Vagina (tissue), 2 donors: ENCODE data around the gene LACTB. TPM values are rescaled to one million over a fixed set of nuclear protein-coding genes. Genes with fewer than 3 reads are reported as not detected.

ENCODE experiments used
- DNase-seq, 2 donors: peaks; one replicate each; pipeline ENCODE4 v3.0.0-alpha.2; 2017; ENCODE audit errors: extremely low spot score in 2 of 2
- H3K27ac ChIP-seq: fragments of 200-600 bp; sonication (generic); one replicate; pipeline ENCODE4 v1.5.1; 2019
- H3K27me3 ChIP-seq: fragments of 200-600 bp; sonication (generic); one replicate; pipeline ENCODE4 v1.5.1; 2019
- H3K36me3 ChIP-seq, 2 donors: fragments of 200-600 bp; sonication (generic); one replicate each; pipeline ENCODE4 v1.5.1; 2017 to 2019
- H3K4me1 ChIP-seq: fragments of 200-600 bp; sonication (generic); one replicate; pipeline ENCODE4 v1.5.1; 2019
- H3K4me3 ChIP-seq, 2 donors: fragments of 200-600 bp; sonication (generic); 1 replicate in 1 of 2; 2 replicates in 1 of 2; pipeline ENCODE4 v1.5.1; 2016 to 2019
- H3K9me3 ChIP-seq: fragments of 200-600 bp; sonication (generic); one replicate; pipeline ENCODE4 v1.5.1; 2019
- POLR2A ChIP-seq, 2 donors: fragments of 450-650 bp; IDR thresholded peaks; one replicate each; pipeline ENCODE4 v1.6.1; 2017; ENCODE audit warnings: antibody characterized with exemption in 2 of 2, mild to moderate bottlenecking in 2 of 2, moderate library complexity in 2 of 2
- POLR2AphosphoS5 ChIP-seq, 2 donors: sonication (generic); formaldehyde crosslinking; IDR thresholded peaks; one replicate each; pipeline ENCODE4 v1.9.0; 2017; ENCODE audit warnings: antibody characterized with exemption in 2 of 2, mild to moderate bottlenecking in 2 of 2, low read depth in 1 of 2; ENCODE audit not compliant: insufficient read depth in 1 of 2
- intact Hi-C: fragments of 100-400 bp; cut with DNase I; formaldehyde crosslinking; loops from one replicate; pipeline ENCODE4 v1.15.1; 2023
- total RNA-seq: library from RNA; depleted of rRNA; stranded (reverse); fragments of >200 nt; gene quantifications from one replicate; pipeline ENCODE4 v1.2.3, GENCODE V29; 2016
- TF ChIP-seq, protein P1 (sequence below), 3 experiments: fragments of 450-650 bp in 2 of 3; fragments of 200-600 bp in 1 of 3; sonication (generic) in 1 of 3; IDR thresholded peaks; one replicate each; pipeline ENCODE4 v1.5.1; 2017 to 2019; ENCODE audit warnings: antibody characterized with exemption in 3 of 3, mild to moderate bottlenecking in 2 of 3, moderate library complexity in 2 of 3

Gene LACTB
- total RNA-seq, 1 donor from 2014 or later = 23.3 TPM

DNA sequence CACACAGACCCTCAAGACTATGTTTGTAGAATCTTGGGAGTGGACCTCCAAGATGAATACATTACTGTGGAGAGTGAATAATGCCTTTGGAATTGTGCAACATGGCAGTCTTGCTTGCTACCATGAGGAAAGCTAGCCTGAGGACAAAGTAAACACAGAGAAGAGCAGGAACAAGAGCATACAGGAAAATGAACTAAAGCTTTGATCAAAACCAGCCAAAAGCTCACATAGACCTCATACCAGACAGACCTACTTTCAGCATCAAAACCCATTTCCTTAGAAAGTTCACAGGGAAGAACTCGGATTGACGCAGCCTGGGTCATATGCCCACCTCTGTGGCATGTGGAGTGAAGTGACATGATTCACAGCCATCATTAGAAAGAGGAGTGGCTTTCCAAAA is 64.4 kb downstream of the LACTB start:
- intact Hi-C loops = no loop called here
- Histone ChIP-seq H3K9me3 (no peaks in the 10 kb centered on the region), H3K27me3 (no peaks in the 10 kb centered on the region), H3K36me3 (no peaks in the 10 kb centered on the region), H3K4me1 (peaks cover 10% of the 10 kb centered on the region), H3K27ac (no peak overlapping the region), H3K4me3 (no peak overlapping the region)
- TF ChIP-seq, protein P1, sequence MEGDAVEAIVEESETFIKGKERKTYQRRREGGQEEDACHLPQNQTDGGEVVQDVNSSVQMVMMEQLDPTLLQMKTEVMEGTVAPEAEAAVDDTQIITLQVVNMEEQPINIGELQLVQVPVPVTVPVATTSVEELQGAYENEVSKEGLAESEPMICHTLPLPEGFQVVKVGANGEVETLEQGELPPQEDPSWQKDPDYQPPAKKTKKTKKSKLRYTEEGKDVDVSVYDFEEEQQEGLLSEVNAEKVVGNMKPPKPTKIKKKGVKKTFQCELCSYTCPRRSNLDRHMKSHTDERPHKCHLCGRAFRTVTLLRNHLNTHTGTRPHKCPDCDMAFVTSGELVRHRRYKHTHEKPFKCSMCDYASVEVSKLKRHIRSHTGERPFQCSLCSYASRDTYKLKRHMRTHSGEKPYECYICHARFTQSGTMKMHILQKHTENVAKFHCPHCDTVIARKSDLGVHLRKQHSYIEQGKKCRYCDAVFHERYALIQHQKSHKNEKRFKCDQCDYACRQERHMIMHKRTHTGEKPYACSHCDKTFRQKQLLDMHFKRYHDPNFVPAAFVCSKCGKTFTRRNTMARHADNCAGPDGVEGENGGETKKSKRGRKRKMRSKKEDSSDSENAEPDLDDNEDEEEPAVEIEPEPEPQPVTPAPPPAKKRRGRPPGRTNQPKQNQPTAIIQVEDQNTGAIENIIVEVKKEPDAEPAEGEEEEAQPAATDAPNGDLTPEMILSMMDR (IDR thresholded peaks at IDR 0.05) = no peak
- TF ChIP-seq POLR2AphosphoS5 (IDR thresholded peaks at IDR 0.05; ENCODE audit: insufficient read depth in 1 of 2, low read depth in 1 of 2) (no peak), POLR2A (IDR thresholded peaks at IDR 0.05) (no peak)
- DNase-seq = no peak

DNA sequence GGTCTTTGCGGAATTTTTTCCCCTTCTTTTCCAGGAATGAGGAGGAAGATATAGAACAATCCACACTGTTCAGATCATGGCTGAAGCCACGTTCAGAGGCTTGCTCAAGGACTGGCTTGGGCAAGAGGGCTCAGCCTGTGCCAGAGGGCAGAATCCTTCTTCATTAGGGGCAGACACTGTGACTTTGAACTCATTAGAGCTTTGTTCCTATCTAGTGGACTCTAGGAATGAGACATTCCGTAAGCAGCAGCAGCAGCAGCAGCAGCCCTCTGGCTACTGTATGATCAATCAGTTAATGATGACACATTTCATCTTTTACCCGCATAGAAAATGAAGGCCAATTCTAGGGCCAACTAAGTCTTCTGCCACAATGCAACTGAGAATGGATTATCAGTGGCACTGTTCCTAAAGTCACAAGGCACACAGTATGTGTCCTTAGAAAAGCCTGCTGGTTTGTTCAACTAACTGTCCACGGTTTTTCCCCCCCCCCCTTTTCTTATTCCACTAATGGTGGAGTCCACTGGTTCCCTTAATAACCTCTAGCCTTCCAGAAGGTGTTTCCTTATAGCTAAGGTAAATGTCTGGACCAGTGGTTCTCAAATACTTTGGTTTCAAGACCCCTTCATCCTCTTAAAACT is 66.0 kb downstream of the LACTB start:
- TF ChIP-seq POLR2AphosphoS5 (IDR thresholded peaks at IDR 0.05; ENCODE audit: insufficient read depth in 1 of 2, low read depth in 1 of 2) = no peak
- TF ChIP-seq POLR2A (IDR thresholded peaks at IDR 0.05) = no peak
- TF ChIP-seq, protein P1 (IDR thresholded peaks at IDR 0.05) = no peak
- Histone ChIP-seq H3K4me1 (peaks cover 22% of the 10 kb centered on the region), H3K27ac (no peak overlapping the region), H3K36me3 (no peaks in the 10 kb centered on the region), H3K4me3 (no peak overlapping the region), H3K27me3 (no peaks in the 10 kb centered on the region), H3K9me3 (no peaks in the 10 kb centered on the region)
- DNase-seq = no peak
- intact Hi-C loops = no loop called here

DNA sequence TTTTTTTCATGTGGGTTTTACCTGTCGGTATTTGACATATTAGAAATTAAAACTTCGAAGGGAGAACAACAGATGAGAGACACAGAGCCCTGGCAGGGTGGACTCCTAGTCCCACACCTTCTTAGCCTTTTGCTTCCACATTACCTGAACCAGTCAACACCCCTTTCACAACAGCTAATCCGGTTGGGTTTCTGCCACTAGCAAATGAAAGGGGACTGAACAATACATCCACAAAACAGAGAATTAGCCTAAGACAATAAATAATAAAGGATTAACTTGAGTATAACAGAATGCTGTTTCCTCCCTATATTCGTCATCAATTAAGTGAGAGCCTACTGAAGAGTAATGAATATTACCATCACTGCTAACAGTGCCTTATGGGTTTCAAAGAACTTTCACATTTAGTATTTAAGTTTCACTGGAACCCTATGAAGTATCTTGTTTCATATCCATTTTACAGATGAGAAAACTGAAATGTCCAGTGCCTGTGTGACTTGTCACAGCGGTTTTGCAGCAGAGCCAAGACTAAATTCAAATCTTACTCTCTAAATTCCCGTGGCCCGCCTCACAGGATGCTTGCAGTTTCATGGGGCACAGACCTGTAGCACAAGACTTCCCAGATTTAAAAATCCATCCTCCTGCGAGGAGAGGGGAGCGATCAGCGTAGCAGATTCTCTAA is 66.7 kb downstream of the LACTB start:
- Histone ChIP-seq H3K4me1 (peaks cover 27% of the 10 kb centered on the region), H3K9me3 (no peaks in the 10 kb centered on the region), H3K36me3 (no peaks in the 10 kb centered on the region), H3K4me3 (peak overlapping the region; percentile 67 to 89), H3K27me3 (no peaks in the 10 kb centered on the region), H3K27ac (peak overlapping the region; percentile 84)
- DNase-seq = no peak
- TF ChIP-seq POLR2AphosphoS5 (IDR thresholded peaks at IDR 0.05; ENCODE audit: insufficient read depth in 1 of 2, low read depth in 1 of 2) (no peak), POLR2A (IDR thresholded peaks at IDR 0.05) (no peak)
- TF ChIP-seq, protein P1 (IDR thresholded peaks at IDR 0.05) = no peak
- intact Hi-C loops = no loop called here

DNA sequence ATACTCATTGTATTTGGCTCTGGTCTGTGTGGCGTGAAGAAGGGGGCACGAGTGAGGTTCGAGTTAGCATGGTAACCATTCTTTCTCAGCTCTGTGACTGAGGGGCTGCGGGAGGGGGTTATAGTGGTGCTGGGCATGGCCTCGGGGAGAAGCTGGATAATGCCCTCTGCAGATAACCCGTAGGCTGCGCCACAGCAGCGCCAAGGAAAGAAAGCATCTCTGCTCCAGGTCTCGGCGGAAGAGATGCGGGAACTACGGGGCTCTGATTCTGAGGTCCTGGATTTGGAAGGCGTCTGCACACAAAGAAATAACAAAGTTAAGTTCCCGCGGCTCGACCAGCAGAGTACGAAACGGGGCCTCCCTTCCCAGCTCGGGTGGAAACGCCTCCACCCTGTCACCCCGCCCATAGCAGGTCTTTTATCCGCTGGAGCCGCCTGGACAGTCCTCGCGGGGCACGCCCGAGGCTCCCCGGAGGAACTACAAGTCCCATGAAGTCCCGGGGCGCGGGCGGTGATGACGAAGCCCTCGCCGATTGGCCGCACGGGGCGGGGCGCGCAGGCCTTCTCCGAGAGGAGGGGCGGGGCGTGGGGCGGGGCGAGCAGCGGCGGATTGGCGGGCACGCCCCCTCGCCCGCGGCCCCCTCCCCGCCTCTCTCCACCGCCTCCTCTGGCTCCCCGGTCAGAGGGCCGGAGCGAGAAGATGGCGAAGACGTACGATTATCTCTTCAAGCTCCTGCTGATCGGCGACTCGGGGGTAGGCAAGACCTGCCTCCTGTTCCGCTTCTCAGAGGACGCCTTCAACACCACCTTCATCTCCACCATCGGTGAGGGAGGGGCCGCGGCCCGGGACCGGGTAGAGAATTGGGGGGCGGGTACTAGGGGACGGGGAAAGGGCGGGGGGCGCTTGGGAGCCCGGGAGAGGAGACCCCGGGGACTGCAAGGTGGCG is 67.5 kb downstream of the LACTB start, which contains the start of gene RAB8B:
TSS of gene RAB8B (plus strand) at position 681 of the 946 bp plus-strand sequence. CDS start at position 700, 19 bp downstream.
- Histone ChIP-seq H3K4me1 (peaks cover 35% of the 10 kb centered on the region), H3K4me3 (peak within 1 kb of the TSS; percentile 67 to 89), H3K27ac (peak within 1 kb of the TSS; percentile 84), H3K36me3 (no peaks in the 10 kb centered on the region), H3K27me3 (no peaks in the 10 kb centered on the region), H3K9me3 (no peaks in the 10 kb centered on the region)
- DNase-seq = peak; percentile 98 to 99
- intact Hi-C loops = no loop called here
- TF ChIP-seq POLR2AphosphoS5 (IDR thresholded peaks at IDR 0.05; ENCODE audit: insufficient read depth in 1 of 2, low read depth in 1 of 2) (peak; percentile 84 to 89), POLR2A (IDR thresholded peaks at IDR 0.05) (peak in 1 of 2 donors; percentile 78)
- TF ChIP-seq, protein P1 (IDR thresholded peaks at IDR 0.05) = no peak
